SK-N-MC (cell line): ENCODE data around the gene IFT122.

Source experiments
- EZH2 ChIP-seq: fragments of 200-600 bp; sonication (generic); IDR thresholded peaks from one replicate; pipeline ENCODE4 v1.6.1; 2017; ENCODE audit warnings: antibody characterized with exemption
- FOXP2 ChIP-seq: optimal IDR thresholded peaks from 2 replicates; pipeline ENCODE3; 2011; ENCODE audit warnings: mild to moderate bottlenecking, moderate library complexity; ENCODE audit not compliant: insufficient read depth; ENCODE audit errors: extremely low read length, control extremely low read depth
- POLR2AphosphoS5 ChIP-seq: IDR thresholded peaks from 2 replicates; pipeline ENCODE4 v1.6.1; 2012; ENCODE audit warnings: mild to moderate bottlenecking, low read depth, low read length, borderline replicate concordance

DNA sequence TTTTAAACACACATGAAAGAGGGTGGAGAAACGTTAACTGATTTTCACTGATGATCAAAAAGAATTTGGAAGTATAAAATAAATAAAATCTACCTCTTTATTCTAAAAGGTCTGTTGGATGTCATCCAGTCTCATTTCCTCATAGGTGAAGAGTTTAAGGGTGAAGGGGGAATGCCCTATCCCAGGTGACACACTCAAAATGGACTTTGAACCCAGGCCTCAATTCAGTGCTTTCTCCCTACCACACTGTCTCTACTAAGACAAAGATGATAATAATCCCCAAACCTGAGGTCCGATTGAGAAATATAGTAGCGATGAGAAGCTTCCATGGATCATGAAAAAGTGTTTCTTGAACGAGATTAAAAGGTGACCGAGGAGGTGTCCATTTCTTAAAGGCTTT lies 6.5 kb upstream of the IFT122 start:
- TF ChIP-seq POLR2AphosphoS5 (no peak), EZH2 (no peak), FOXP2 (no peak)
